ENCODE results near the gene METTL6.

Gene METTL6

DNA sequence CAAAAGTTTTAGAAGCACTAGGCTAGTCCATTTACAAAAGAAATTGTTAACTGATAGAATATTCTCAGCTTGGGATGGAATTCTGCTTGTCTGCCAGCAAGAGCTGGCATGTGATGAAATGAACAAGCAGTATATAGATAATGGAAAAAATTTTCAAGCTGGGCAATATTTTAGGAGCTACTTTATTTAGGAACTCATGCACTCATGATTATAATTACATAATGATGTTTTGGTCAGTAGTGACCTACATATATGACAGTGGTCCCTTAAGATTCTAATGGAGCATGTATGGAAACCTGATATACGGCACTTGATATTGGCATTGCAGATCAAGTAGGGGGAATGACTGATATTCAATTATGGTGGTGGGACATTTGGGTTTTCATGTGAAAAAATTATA is 6.2 kb upstream of the METTL6 start:
- DNase-seq (ENCODE audit: low spot score) (no peak), ATAC-seq (ENCODE audit: low read depth) (no peak)
- H3K27me3 ChIP-seq (ENCODE audit: insufficient read depth, poor library complexity, severe bottlenecking) = no peaks in the 10 kb centered on the region
- H3K4me1 ChIP-seq (ENCODE audit: insufficient read depth, poor library complexity, severe bottlenecking) = peaks cover 5% of the 10 kb centered on the region
- H3K9me3 ChIP-seq (ENCODE audit: severe bottlenecking) = no peaks in the 10 kb centered on the region
- H3K27ac ChIP-seq (ENCODE audit: poor library complexity, severe bottlenecking) = no peak overlapping the region
- TF ChIP-seq, protein P1, sequence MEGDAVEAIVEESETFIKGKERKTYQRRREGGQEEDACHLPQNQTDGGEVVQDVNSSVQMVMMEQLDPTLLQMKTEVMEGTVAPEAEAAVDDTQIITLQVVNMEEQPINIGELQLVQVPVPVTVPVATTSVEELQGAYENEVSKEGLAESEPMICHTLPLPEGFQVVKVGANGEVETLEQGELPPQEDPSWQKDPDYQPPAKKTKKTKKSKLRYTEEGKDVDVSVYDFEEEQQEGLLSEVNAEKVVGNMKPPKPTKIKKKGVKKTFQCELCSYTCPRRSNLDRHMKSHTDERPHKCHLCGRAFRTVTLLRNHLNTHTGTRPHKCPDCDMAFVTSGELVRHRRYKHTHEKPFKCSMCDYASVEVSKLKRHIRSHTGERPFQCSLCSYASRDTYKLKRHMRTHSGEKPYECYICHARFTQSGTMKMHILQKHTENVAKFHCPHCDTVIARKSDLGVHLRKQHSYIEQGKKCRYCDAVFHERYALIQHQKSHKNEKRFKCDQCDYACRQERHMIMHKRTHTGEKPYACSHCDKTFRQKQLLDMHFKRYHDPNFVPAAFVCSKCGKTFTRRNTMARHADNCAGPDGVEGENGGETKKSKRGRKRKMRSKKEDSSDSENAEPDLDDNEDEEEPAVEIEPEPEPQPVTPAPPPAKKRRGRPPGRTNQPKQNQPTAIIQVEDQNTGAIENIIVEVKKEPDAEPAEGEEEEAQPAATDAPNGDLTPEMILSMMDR (IDR thresholded peaks at IDR 0.05; ENCODE audit: poor library complexity, severe bottlenecking) = no peak
- no peak overlapping the region for H3K4me3 ChIP-seq (ENCODE audit: severe bottlenecking)
- H3K36me3 ChIP-seq (ENCODE audit: low read depth) = peaks cover 85% of the 10 kb centered on the region

DNA sequence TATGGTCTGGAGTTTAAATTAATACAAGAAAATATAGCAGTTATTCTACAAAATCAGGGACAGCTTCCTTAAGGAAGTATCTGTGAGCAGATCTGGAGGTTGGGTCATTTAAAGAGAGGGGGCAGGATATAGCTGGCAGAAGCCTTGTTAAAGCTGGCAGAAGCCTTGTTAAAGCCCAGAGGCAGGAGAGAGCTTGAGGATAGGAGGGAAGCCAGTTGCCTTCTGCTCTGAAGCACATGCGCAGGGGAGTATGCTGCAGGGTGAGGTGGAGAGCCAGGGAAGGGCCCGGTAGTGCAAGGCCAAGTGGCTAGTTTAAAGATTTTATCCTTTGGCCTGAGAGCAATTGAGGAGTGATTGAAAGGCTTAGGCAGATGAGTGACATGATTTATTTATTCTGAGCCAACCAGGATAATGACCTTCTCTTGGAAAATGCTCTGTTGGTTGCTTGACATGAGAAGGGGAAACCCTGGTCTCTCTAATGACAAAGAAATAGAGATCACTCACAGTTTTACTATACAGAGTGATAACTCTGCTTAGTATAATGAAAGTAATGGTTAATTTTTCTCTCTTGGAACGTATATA is 4.0 kb upstream of the METTL6 start:
- no peak overlapping the region for H3K4me3 ChIP-seq (ENCODE audit: severe bottlenecking)
- DNase-seq (ENCODE audit: low spot score) (no peak), ATAC-seq (ENCODE audit: low read depth) (no peak)
- H3K27me3 ChIP-seq (ENCODE audit: insufficient read depth, poor library complexity, severe bottlenecking) = no peaks in the 10 kb centered on the region
- peaks cover 9% of the 10 kb centered on the region for H3K4me1 ChIP-seq (ENCODE audit: insufficient read depth, poor library complexity, severe bottlenecking)
- H3K9me3 ChIP-seq (ENCODE audit: severe bottlenecking) = no peaks in the 10 kb centered on the region
- TF ChIP-seq, protein P1 (IDR thresholded peaks at IDR 0.05; ENCODE audit: poor library complexity, severe bottlenecking) = no peak
- no peak overlapping the region for H3K27ac ChIP-seq (ENCODE audit: poor library complexity, severe bottlenecking)
- peaks cover 70% of the 10 kb centered on the region for H3K36me3 ChIP-seq (ENCODE audit: low read depth)

DNA sequence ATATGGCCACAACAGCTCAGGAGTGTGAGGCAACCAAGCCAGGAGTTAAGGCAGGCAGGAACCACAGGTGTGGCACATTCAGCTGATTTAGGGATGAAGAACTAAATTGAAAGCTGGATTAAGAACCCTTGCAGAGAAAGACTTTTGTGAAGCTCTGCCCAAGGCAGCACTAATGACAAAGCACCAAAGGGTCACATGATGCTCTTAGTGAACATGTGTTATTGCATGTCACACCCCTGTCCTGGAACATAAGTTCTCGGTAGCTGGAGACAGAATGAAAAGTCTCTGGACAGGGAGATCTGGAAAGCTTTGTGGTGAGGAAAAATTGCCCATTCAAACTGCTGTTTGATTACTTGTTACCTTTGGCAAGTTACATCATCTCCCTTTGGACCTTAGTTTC is 3.3 kb upstream of the METTL6 start:
- DNase-seq (ENCODE audit: low spot score) (no peak), ATAC-seq (ENCODE audit: low read depth) (no peak)
- Histone ChIP-seq H3K4me3 (ENCODE audit: severe bottlenecking) (no peak overlapping the region), H3K4me1 (ENCODE audit: insufficient read depth, poor library complexity, severe bottlenecking) (peaks cover 10% of the 10 kb centered on the region), H3K36me3 (ENCODE audit: low read depth) (peaks cover 70% of the 10 kb centered on the region), H3K27ac (ENCODE audit: poor library complexity, severe bottlenecking) (no peak overlapping the region), H3K9me3 (ENCODE audit: severe bottlenecking) (no peaks in the 10 kb centered on the region), H3K27me3 (ENCODE audit: insufficient read depth, poor library complexity, severe bottlenecking) (no peaks in the 10 kb centered on the region)
- TF ChIP-seq, protein P1 (IDR thresholded peaks at IDR 0.05; ENCODE audit: poor library complexity, severe bottlenecking) = no peak

DNA sequence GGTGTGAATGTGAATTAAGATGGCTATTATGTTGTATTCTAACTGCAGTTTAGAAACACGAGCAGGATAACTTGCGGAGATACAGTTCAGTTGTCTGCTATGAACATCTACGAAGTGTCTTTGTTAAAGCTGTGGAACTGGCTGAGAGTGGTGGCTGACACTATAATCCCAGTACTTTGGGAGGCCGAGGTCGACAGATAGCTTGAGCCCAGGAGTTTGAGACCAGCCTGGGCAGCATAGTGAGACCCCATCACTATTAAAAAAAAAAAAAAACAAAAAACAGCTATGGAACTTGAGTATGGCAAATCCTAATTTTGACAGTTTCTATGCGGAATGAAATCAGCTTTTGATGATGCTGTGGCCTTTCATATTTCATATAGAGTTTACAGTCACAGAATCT is 1.7 kb upstream of the METTL6 start:
- Histone ChIP-seq H3K4me3 (ENCODE audit: severe bottlenecking) (peak overlapping the region; percentile 86), H3K9me3 (ENCODE audit: severe bottlenecking) (no peaks in the 10 kb centered on the region), H3K27me3 (ENCODE audit: insufficient read depth, poor library complexity, severe bottlenecking) (no peaks in the 10 kb centered on the region), H3K4me1 (ENCODE audit: insufficient read depth, poor library complexity, severe bottlenecking) (peaks cover 10% of the 10 kb centered on the region), H3K36me3 (ENCODE audit: low read depth) (peaks cover 70% of the 10 kb centered on the region), H3K27ac (ENCODE audit: poor library complexity, severe bottlenecking) (no peak overlapping the region)
- TF ChIP-seq, protein P1 (IDR thresholded peaks at IDR 0.05; ENCODE audit: poor library complexity, severe bottlenecking) = no peak
- no peak for DNase-seq (ENCODE audit: low spot score)
- no peak for ATAC-seq (ENCODE audit: low read depth)

DNA sequence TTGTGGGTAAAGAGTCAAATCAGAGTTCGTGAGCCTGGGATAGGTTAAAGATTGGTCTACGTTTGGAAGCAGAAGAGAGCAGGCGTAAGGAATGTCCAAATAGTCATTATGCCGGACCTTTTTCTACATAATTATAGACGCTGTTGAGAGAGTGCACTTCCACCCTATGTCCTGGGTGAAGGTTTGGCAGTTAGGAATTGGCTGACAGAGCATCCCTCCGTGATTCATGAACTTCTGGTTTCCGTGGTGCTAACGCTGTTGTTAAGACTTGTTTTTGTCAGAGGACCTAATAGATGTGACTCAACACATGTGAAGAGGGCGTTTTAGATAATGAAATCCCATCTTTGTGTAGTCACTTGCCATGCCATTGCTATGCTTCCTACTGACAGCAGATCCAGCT is 1.2 kb upstream of the METTL6 start:
- ATAC-seq (ENCODE audit: low read depth) (peak; percentile 76), DNase-seq (ENCODE audit: low spot score) (no peak)
- TF ChIP-seq, protein P1 (IDR thresholded peaks at IDR 0.05; ENCODE audit: poor library complexity, severe bottlenecking) = no peak
- Histone ChIP-seq H3K27me3 (ENCODE audit: insufficient read depth, poor library complexity, severe bottlenecking) (no peaks in the 10 kb centered on the region), H3K4me1 (ENCODE audit: insufficient read depth, poor library complexity, severe bottlenecking) (peaks cover 10% of the 10 kb centered on the region), H3K27ac (ENCODE audit: poor library complexity, severe bottlenecking) (peak overlapping the region; percentile 31), H3K9me3 (ENCODE audit: severe bottlenecking) (no peaks in the 10 kb centered on the region), H3K4me3 (ENCODE audit: severe bottlenecking) (peak overlapping the region; percentile 86), H3K36me3 (ENCODE audit: low read depth) (peaks cover 70% of the 10 kb centered on the region)
